ENCODE measurements around the gene PARP11.
"Not testable (repeated sequence)": the region's sequence is repeated elsewhere in the genome, so short reads cannot be mapped to it uniquely, and the experiment has no call there.

The PARP11 gene

DNA sequence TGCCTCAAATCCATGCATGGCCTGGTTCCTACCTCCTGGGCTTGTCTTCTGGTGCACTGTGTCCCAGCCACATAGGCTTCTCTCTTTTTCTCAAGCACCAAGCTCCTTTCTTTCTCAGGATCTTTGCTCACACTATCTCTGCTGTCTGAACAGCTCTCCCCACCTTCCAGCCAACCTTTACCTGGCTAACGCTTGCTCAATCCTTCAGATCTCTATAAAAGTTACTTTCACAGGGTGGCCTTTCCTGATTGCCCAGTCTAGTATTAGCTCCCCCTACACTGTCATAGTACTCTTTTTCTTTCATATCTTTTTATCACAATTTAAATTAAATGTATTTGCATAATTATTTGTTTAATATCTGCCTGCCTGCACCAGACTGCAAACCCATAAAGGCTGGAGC lies 3.8 kb downstream of the PARP11 start:
- TF ChIP-seq CTCF (conservative IDR thresholded peaks at IDR 0.05; ENCODE audit: low read length), result no peak
- DNase-seq (ENCODE audit: low read depth), result no peak
- H3K4me3 ChIP-seq (ENCODE audit: low read length), result no peak overlapping the region

- no peak for DNase-seq (ENCODE audit: low read depth)
- TF ChIP-seq CTCF (conservative IDR thresholded peaks at IDR 0.05; ENCODE audit: low read length), result no peak
These were observed 9.4 kb downstream of the PARP11 start for GRCh38 chr12:3863756-3864155.

DNA sequence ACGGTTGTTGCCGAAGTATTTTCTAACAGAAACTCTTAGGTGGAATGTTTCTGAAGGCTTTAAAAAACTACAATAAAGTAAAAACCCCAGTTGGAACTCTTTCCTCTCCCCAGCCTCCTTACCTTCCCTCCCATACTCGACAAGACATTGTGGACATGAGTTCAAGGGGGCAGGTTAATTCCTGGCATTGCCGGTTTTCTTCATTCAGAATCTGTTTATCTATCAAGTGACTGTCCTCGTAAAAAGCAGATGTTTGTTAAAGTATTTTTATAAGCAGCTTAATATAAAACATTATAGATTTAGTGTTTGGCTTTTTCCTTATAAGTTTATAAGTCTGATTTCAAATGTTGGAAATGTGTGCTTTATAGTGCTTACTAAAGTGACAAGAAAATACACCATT lies 30.7 kb downstream of the PARP11 start:
- no peak for TF ChIP-seq CTCF (conservative IDR thresholded peaks at IDR 0.05; ENCODE audit: low read length)

More at GRCh38 chr12:3863756-3864155, 9.4 kb downstream of the PARP11 start:
- no peak overlapping the region for H3K4me3 ChIP-seq (ENCODE audit: low read length)

GRCh38 chr12:3841783-3842182 lies 31.4 kb downstream of the PARP11 start:
- DNase-seq (ENCODE audit: low read depth), result no peak
- TF ChIP-seq CTCF (conservative IDR thresholded peaks at IDR 0.05; ENCODE audit: low read length), result no peak
- no peak overlapping the region for H3K4me3 ChIP-seq (ENCODE audit: low read length)

More for the DNA sequence above, 30.7 kb downstream of the PARP11 start:
- no peak overlapping the region for H3K4me3 ChIP-seq (ENCODE audit: low read length)
- no peak for DNase-seq (ENCODE audit: low read depth)

DNA sequence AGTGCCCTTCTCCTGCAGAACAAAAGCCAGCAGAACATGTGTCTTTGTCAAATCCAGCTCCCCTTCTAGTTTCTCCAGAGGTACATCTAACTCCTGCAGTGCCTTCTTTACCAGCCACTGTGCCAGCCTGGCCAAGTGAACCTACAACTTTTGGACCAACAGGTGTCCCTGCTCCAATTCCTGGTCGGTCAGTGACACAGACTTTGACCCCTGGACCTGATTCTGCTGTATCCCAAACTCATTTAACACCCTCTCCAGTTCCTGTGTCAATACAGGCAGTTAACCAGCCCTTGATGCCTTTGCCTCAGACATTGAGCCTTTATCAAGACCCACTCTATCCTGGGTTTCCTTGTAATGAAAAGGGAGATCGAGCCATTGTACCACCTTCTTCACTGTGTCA lies 32.4 kb downstream of the PARP11 start:
- not testable (repeated sequence) for H3K4me3 ChIP-seq (ENCODE audit: low read length); DNase-seq (ENCODE audit: low read depth)

DNA sequence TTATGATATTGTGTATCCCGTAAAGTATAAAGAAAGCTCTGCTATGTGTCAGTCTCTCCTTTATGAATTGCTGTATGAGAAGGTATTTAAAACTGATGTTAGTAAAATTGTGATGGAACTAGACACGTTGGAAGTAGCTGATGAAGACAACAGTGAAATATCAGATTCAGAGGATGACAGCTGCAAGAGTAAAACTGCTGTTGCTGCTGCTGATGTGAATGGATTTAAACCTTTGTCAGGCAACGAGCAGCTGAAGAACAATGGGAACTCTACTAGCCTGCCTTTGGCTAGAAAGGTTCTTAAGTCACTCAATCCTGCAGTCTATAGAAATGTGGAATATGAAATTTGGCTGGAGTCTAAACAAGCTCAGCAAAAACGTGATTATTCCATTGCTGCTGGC lies 33.5 kb downstream of the PARP11 start:
- not testable (repeated sequence) for DNase-seq (ENCODE audit: low read depth); H3K4me3 ChIP-seq (ENCODE audit: low read length)

DNA sequence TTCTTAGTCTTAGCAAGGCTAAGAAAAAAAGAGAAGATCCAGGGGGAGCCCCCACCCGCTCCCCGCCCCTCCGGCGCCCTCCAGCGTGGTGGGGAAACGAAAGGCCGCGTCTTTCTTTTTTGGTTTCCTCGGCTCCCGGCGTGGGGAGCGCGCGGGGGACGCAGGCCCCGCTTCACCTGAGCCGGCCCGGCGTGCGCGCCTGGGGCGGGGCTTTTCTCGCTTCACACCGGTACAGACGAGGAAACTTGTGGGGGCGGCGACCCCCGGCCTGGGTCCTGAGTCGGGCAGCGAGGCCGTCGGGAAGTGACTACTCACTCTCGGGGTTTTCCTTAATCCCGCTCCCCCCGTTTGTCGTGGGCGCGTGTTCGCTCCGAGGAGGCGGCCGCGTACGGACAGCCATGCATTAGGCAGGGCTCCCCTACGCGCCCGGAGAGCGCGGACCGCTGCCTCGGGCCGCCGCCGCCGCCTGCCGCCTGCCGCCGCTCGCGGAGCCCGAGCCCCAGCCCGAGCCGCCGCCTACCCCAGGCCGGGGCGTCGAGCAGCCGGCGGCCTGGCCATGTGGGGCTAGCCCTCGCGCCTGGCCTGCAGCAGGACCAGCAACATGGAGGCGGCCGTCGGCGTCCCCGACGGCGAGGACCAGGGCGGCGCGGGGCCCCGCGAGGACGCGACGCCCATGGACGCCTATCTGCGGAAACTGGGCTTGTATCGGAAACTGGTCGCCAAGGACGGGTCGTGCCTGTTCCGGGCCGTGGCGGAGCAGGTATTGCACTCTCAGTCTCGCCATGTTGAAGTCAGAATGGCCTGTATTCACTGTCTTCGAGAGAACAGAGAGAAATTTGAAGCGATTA lies 34.3 kb downstream of the PARP11 start:
- DNase-seq (ENCODE audit: low read depth); H3K4me3 ChIP-seq (ENCODE audit: low read length): not testable (repeated sequence)

DNA sequence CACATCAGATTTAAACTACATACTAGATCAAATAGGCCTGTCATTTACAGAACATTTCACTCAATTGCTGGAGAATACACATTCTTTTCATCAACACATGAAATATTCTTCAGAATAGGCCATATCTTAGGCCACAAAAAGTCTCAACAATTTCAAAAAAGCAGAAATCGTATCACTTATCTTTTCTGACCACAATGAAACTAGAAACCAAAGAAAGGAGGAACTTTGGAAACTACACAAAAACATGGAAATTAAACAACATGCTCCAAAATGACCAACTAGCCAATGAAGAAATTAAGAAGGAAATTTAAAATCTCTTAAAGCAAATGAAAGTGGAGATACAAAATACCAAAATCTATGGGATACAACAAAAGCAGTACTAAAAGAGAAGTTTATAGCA lies 35.1 kb downstream of the PARP11 start:
- TF ChIP-seq CTCF (conservative IDR thresholded peaks at IDR 0.05; ENCODE audit: low read length), result no peak
- no peak overlapping the region for H3K4me3 ChIP-seq (ENCODE audit: low read length)
- DNase-seq (ENCODE audit: low read depth), result no peak

- no peak for TF ChIP-seq CTCF (conservative IDR thresholded peaks at IDR 0.05; ENCODE audit: low read length)
- DNase-seq (ENCODE audit: low read depth), result no peak
- H3K4me3 ChIP-seq (ENCODE audit: low read length), result no peak overlapping the region
These were observed 36.1 kb downstream of the PARP11 start for GRCh38 chr12:3837049-3837448.
